NCI-H345 (cell line): ENCODE measurements around the gene ISCA2.
"Not testable (repeated sequence)": the region's sequence is repeated elsewhere in the genome, so short reads cannot be mapped to it uniquely, and the experiment has no call there.

Experiments used
- DNase-seq: peaks from one replicate; lab custom pipeline; 2025; lab: John Stamatoyannopoulos, UW

Gene ISCA2

GRCh38 chr14:74493343-74494261 is at the start of gene ISCA2:
Gene ISCA2 (plus strand): TSS chr14:74493765. CDS start chr14:74493775, 10 bp downstream.
- DNase-seq: peak; percentile 99

DNA sequence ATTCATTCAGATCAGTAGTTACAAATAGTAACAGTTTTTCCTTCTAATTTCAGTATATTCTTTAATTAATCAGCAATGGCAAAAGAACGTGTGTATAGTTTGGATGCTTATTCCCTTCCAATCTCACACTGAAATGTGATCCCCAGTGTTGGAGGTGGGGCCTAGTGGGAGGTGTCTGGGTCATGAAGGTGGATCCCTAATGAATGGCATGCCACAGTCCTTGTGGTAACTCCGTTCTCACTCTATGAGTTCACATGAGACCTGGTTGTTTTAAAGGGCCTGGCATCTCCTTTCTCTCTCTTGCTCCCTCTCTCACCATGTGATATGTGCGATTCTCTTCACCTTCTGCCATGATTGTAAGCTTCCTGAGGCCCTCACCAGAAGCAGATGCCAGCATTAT is 48.7 kb upstream of the ISCA2 start:
- DNase-seq: no peak

GRCh38 chr14:74454397-74454796 is 39.2 kb upstream of the ISCA2 start:
- DNase-seq: not testable (repeated sequence)

DNA sequence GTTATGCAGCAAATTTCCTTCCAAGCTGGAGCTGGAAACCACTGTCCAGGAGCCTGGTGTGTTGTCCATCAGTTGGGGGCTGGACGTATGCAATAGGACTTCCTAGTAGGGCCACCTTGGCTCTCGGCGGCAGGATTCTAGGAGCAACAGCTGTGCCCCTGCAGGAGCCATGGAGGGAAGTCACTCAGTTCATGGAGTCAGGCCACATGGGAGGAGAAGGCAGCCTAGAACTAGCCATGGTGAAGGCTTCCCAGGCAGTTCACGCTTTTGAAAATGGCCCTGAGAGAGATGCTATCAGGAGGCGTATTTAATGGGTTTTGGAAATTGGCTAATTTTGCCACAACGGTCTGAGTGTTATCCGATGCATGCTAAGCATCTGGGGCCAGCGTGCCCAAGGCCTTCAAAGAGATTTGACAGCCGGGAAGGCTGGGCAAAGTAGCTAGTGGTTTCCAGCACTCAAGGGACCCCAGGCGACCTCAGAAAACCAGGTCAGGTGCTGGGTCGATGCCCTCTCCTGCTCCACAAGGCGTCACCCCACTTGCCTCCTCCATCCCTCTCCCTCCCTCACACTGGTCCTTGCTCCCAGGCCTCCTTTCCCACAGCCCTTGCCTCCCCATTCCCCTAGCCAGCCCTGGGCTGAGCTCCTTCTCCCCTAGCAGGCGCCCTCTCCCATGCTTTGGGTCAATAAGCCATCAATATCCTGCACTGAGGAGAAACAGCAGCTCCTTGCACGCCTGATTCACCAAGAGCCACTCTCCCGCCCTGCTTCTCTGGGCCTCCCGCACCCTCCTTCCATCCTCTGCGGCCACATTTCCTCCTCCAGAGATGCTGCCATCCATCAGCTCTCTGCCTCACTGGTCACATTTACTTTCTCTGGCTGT is 36.6 kb upstream of the ISCA2 start:
- DNase-seq: no peak

- DNase-seq: no peak
These were observed 36.0 kb upstream of the ISCA2 start for GRCh38 chr14:74457565-74457895.

- no peak for DNase-seq
These were observed 34.1 kb upstream of the ISCA2 start for GRCh38 chr14:74459289-74459946.

DNA sequence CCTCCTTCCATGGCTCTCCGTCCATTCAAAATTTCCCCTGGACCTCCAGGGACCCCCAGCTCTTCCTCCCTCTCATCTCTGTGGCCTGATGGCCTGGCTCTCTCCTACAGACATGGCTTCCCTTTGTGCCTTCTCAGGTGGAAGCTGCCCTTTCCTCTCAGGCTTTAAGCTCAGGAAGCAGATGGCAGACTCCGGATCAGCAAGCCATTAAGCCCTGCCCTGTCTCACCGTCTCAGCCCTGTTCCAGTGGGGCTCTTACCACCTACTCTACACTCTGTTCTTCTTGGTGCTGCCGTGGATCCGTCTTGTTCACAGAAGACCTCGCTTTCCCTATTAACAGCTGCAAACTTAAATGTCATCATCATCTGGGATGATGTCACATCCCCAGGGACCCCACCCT is 33.6 kb upstream of the ISCA2 start:
- no peak for DNase-seq

- no peak for DNase-seq
These were observed 30.6 kb upstream of the ISCA2 start for GRCh38 chr14:74462993-74463392.

- no peak for DNase-seq
These were observed 29.9 kb upstream of the ISCA2 start for GRCh38 chr14:74463697-74464096.

GRCh38 chr14:74464785-74465184 is 28.8 kb upstream of the ISCA2 start:
- no peak for DNase-seq

DNA sequence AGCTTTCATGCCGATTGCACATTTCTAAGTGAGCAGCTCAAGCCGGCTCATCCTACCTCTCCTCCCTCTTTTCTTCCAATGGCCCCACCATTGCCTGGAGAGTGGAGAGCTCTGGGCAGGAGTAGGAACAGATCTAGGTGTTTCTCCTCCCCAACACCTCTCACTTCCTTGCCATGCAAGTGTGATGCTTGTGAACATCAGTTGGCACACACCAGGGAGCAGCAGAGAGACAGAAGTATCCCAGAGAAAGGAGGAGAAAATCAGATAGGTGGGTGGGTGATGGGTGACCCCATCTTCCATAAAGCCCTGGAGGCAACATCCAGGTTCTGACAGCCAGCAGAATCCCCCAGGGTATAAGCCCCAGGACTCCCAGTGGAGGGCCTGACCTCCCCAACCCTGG is 28.2 kb upstream of the ISCA2 start:
- no peak for DNase-seq

- DNase-seq: no peak
These were observed 25.1 kb upstream of the ISCA2 start for GRCh38 chr14:74468513-74468912.

DNA sequence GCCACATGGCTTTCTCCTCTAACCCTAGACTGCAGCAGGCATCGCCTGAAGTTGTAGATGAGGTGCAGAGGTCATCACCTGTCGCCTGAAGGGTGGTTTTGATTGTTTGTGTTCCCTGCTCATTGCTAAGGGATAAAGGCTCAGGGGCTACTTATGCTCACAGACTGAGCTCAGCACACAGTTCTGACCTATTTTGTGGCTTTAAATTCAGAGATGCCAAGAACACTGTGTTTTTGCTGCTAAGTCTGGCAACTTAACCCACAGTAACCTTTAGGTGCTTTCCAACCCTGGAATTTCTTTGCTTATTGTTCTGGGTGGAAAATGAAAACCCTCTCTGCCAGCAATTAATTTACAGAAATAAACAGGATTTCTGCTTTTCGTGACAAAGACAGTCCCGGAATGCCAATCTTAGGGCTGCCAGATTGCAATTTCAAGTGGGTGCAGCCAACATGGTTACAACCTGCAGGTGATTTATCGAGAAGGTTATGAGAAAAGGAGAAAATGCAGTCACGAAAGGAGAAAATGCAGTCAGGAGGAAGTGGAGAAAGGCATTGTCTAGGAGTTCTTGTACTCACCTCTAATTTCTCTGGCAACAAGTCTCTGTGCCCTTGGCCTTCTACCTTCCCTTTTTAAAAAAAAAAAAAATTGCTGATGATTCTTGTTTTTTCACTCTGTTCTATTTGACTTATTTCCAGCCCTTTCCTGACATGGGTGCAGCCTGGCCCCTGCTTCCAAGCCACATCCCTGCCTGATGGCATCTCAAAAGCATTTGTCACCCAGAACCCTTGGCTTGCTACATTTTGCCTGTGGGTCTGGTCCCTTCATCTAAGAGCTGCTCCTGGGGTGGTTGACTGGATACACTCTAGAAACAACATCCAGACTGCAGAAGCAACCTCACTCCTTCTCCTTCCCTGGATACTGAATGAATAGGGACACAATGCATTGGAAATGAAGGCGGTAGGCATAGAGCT is 23.7 kb upstream of the ISCA2 start:
- no peak for DNase-seq

GRCh38 chr14:74472601-74473000 is 21.0 kb upstream of the ISCA2 start:
- no peak for DNase-seq

- no peak for DNase-seq
These were observed 19.2 kb upstream of the ISCA2 start for GRCh38 chr14:74474376-74474775.

- DNase-seq: no peak
These were observed 17.9 kb upstream of the ISCA2 start for GRCh38 chr14:74475678-74476077.

- no peak for DNase-seq
These were observed 17.5 kb upstream of the ISCA2 start for GRCh38 chr14:74476107-74476506.

- DNase-seq: no peak
These were observed 17.0 kb upstream of the ISCA2 start for GRCh38 chr14:74476607-74477006.

GRCh38 chr14:74478996-74479635 is 14.4 kb upstream of the ISCA2 start:
- no peak for DNase-seq

DNA sequence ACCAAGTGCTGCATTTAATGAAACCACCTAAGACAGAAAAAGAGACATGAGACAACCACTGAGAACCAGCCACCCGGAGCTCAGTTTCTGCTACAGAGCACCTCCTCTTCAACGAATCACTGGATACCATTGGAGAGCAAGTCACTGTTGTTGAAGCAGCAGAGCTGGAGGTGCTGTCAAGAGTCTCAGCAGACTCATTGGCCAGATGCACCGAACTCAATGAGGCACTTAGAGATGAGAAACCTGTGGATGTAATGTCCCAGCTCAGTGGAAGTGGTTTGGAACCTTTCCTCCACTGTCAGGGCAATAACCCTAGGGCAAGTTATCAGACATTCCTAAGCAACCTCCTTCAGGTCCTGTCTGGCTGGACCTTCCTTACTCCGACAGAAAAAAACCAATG is 13.5 kb upstream of the ISCA2 start:
- DNase-seq: no peak

- no peak for DNase-seq
These were observed 11.0 kb upstream of the ISCA2 start for GRCh38 chr14:74482571-74482970.
